HG03095 (cell line): ENCODE measurements around the gene INO80.

Experiments used
- ATAC-seq: cut with Tn5 transposase; IDR thresholded peaks from one replicate; pipeline ENCODE4 v1.9.1; 2021; ENCODE audit warnings: moderate library complexity; ENCODE audit not compliant: unreplicated experiment

Gene INO80

DNA sequence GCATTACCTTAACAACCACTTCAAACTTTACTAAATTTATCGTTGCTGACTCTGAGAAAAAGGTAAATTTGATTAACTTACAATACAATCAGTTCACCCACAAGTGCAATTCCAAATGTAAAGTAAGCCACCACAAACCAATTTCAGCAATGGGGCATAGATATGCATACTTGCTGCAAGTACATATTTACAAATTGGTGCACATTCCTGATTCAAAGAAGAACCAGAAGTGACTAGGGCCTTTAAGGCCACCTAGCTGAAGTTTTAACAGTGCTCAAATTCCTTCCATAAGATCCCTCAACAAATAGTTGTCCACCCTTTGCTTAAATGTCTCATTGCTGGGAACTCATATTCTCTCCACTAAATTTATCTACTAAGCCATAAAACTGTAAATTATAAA, 67.2 kb downstream of the INO80 start:
- no peak for ATAC-seq

DNA sequence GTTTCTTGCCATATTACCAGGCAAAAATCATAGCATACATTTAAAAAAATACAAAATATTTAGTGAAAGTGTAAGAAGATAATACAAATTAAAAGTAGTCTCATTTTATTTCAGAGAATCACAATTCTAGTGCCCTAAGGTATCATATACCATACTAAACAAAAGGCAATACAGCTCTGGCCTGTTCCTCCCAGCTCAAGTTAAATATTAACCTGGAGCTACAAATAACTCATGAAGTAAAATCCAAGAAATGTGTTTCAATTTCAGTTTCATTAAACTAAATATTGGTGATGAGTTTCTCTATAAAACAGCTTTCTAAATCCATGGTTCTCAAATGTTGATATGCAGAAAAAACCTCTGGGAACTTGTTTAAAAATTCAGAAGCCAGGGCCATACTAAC, 67.7 kb downstream of the INO80 start:
- no peak for ATAC-seq

- no peak for ATAC-seq
Measured at GRCh38 chr15:41047474-41047873, 68.6 kb downstream of the INO80 start.

GRCh38 chr15:41043276-41043951, 72.7 kb downstream of the INO80 start:
- no peak for ATAC-seq

DNA sequence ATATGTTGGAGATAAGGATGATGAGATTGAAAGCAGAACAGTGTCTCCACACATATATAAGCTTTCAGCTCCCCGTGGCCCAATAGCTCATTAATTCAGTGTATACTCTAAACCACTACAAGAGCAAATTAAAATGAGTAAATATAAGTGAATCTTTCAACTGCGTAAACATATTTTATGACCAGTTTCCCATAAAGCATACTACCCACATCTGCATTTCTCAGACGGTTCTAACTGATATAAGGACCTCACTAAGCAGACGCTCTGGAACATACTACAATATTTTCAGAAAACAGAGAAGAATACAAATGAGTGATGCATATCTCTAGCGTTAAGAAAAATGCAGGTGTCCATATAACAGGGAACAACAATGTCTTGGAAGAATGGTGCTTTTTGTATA, 73.2 kb downstream of the INO80 start:
- ATAC-seq, result no peak

- ATAC-seq, result no peak
Measured at GRCh38 chr15:41039121-41039520, 77.0 kb downstream of the INO80 start.

DNA sequence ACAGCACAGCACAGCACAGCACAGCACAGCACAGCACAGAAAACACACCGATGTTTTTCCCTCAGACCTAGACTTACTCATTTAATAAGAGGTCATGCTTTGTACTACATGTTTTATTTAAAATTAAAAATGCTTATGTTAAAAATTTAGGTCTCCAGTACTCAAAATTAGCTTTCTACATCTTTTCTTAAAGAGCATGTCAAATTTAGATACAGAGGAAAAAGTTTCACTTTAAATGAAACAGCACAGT, 84.1 kb downstream of the INO80 start:
- no peak for ATAC-seq

DNA sequence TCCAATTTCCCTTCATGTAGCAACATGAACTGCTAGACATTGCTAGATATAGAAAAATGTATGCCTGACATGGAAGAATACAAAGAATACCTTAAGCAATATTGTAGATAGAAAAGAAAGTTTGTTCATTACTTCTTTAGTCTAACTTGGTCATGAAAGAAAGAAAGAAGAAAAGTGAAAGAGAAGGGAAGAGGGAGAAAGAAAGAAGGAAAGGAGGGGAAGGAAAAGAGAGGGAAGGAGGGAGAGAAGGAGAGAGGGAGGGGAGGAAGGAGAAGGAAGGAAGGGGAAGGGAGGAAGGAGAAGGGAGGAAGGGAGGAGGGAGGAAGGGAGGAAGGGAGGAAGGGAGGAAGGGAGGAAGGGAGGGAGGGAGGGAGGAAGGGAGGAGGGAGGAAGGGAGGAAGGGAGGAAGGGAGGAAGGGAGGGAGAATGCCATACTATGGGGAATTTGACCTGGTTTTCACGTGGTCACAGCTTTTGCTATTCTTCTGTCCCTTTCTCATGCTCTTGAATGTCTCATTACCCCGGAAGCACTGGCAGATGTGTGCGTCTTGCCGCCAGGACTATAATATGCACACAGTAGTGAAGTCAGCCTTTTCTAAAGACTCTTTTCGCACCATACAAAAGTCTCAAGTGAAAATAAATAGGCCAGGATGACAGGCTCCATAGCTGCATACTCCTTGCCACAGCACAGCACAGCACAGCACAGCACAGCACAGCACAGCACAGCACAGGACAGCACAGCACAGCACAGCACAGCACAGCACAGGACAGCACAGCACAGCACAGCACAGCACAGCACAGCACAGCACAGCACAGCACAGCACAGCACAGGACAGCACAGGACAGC, 84.6 kb downstream of the INO80 start:
- ATAC-seq, result no peak

GRCh38 chr15:41028853-41029252, 87.2 kb downstream of the INO80 start:
- no peak for ATAC-seq

DNA sequence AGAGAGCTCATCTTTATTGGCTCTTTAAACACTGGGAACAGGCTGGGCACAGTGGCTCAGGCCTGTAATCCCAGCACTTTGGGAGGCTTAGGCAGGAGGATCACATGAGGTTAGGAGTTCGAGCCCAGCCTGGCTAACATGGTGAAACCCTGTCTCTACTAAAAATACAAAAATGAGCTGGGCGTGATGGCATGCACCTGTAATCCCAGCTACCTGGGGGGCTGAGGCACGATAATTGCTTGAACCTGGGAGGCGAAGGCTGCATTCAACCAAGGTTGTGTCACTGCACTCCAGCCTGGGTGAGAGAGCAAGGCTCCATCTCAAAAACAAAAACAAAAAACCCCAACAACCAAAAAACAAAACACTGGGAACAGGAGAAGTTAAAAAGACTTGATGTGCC, 90.7 kb downstream of the INO80 start:
- ATAC-seq, result no peak

DNA sequence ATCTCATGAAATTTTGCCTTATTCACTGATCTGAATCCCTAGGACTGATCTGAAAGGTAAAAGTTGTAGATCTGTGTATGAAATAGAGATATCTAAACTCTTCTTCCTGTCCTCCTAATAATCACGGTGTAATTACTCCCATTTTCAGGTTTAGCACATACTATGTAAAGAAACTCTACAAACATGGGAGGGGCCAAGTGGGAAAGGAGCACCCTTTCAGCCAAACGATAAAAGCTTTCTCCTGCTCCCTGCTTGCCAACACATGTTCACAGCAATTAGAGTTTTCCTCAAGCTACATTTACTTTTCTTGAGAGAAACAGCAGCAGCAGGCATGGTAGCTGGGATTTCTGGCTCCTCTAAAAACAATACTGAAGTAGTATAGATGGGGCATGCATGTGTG, 91.2 kb downstream of the INO80 start:
- ATAC-seq, result no peak

- ATAC-seq, result no peak
Measured at GRCh38 chr15:41024131-41024530, 91.9 kb downstream of the INO80 start.

DNA sequence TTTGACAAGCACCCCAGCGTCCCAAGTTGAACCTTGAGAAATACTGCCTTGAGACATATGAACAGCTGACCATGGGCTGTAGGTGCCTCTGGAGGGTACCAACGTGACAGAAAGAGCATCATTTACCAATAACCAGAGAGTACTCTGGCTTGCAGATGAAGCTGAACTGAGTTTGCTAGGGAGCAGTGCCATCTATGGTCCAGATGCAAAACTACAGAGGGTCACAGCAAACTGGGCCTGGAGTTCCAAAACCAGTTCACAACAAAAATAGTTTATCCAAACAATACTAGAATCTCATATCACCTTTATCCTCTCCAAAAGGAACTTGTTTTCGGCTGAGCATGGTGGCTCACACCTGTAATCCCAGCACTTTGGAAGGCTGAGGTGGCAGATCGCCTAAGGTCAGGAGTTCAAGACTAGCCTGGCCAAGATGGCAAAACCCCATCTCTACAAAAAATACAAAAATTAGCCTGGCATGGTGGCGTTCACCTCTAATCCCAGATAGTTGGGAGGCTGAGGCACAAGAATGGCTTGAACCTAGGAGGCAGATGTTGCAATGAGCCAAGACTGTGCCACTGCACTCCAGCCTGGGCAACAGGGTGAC, 93.5 kb downstream of the INO80 start:
- ATAC-seq, result no peak

GRCh38 chr15:41020829-41021228, 95.3 kb downstream of the INO80 start:
- ATAC-seq, result no peak

- no peak for ATAC-seq
Measured at GRCh38 chr15:41020311-41020710, 95.8 kb downstream of the INO80 start.

- no peak for ATAC-seq
Measured at GRCh38 chr15:41019174-41019573, 96.9 kb downstream of the INO80 start.

GRCh38 chr15:41018534-41018933, 97.5 kb downstream of the INO80 start:
- no peak for ATAC-seq

DNA sequence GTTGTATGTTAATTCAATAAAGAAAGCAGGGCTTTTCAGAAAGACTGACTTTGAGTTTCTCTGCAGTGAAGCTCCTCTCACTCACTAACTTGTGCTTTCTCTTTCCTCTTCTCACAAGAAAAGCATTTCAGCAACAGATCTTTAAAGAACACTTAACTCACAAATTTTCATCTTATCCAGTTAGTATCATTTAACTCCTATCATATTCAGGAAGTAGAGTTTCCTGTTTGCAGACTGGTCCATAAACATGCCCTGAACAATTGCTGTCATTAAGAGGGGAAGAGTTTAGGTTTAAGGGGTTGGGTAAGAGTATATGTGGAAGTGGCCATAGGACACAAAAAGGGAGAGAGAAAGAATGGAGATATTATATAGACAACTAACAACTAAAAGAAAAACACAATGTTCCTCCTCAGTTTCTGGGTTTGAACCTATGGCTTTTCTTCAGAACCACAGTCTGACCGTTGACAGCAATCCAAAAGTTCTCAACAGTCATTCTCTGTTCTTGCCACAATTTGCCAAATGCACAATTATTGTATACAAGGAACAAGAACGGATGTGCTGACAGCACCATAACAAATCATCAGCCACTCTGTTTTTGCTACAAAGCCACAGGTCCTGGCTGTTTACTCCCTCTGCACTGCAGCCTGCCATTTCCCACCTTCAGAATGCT, 98.9 kb downstream of the INO80 start:
- ATAC-seq, result no peak

DNA sequence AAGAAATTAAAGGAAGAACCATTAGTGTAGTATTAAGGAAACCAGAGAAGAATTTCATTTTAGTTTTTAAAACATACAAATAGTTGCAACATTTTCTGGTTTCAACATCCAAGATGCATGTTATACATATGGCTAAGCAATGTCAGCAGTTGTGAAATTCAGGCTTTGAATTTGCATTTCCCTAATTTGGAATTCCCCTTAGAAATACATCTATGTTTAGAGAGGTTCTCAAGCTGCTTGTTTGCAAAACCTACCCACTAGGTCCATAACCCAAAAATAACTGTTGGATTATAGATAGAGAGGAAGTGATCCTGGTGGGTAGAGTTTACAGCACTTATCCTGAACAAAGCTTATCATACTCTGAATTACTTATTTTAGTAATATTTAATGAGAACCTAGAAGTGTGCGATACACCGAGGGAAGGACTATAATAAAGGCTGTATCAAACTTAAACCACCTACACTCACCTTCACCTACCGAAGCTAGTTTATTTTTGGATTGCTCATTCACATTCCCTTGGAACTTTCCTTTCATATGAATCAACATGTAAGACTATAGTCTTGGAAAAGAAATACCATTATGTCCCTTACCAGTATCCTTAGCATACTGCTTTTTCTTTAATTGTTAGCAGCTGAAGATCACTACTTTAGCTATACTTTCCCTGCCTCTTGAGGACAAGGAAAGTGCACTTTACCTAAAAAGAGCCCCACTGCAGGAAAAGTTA, 102.2 kb downstream of the INO80 start:
- ATAC-seq, result no peak

DNA sequence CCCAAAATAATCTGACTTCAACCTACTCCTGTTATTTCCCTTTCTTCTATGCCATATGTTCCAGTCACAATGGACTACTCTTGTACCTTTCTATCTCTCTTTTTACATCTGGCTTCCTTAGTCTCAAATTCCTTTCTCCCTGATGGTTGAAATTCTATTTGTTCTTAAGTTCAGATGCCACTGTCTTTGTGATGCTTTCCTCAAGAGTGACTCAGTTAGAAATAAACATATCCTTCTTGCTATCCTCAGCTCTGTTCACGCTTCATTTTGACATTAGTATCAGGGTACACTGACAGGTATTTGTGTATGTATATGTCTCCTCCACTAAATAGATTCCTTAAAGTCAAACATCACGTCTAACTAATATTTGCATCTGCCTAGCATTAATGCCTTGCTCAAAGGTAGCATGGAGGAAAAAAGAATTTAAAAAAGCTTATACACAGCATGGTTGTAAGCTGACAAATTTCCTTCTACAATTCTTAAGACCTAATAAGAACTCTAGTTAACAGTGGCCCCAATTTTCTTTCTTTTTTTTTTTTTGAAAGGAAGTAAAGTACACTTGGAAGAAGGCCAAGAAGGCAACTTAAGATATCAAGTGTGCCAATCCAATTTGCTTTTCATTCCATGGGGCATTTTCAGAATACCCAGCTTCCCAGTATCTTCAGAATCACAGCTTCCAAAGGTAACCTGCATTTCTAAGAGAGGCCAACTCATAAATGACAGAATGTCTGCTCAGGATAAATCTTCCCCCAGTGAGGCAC, 104.8 kb downstream of the INO80 start:
- no peak for ATAC-seq
